Endothelial cell (in vitro differentiated cells): ENCODE measurements around the gene PRICKLE1. TPM values are rescaled to one million over a fixed set of nuclear protein-coding genes. Genes with fewer than 3 reads are reported as not detected.

Experiments used
- DNase-seq: peaks from one replicate; pipeline ENCODE4 v3.0.0; 2021; ENCODE audit warnings: low spot score
- H3K27ac Mint-ChIP-seq: one replicate; pipeline ENCODE4 v1.8.0; 2021; ENCODE audit warnings: mixed read lengths, inconsistent platforms; ENCODE audit not compliant: unreplicated experiment
- H3K27me3 Mint-ChIP-seq: one replicate; pipeline ENCODE4 v1.8.0; 2021; ENCODE audit warnings: mild to moderate bottlenecking, moderate library complexity, mixed read lengths, inconsistent platforms; ENCODE audit not compliant: unreplicated experiment
- H3K36me3 Mint-ChIP-seq: one replicate; pipeline ENCODE4 v1.8.0; 2021; ENCODE audit warnings: mild to moderate bottlenecking, low read depth, mixed read lengths, inconsistent platforms; ENCODE audit not compliant: unreplicated experiment
- H3K4me1 Mint-ChIP-seq: one replicate; pipeline ENCODE4 v1.8.0; 2021; ENCODE audit warnings: mild to moderate bottlenecking, mixed read lengths, inconsistent platforms; ENCODE audit not compliant: unreplicated experiment
- H3K4me3 Mint-ChIP-seq: one replicate; pipeline ENCODE4 v1.8.0; 2021; ENCODE audit warnings: mild to moderate bottlenecking, mixed read lengths, inconsistent platforms; ENCODE audit not compliant: unreplicated experiment
- H3K9me3 Mint-ChIP-seq: one replicate; pipeline ENCODE4 v1.8.0; 2021; ENCODE audit warnings: mixed read lengths, inconsistent platforms; ENCODE audit not compliant: unreplicated experiment
- CTCF ChIP-seq: fragments of 200-600 bp; sonication (generic); IDR thresholded peaks from one replicate; pipeline ENCODE4 v1.5.0; 2021; ENCODE audit warnings: antibody characterized with exemption; ENCODE audit not compliant: unreplicated experiment
- total RNA-seq: library from RNA; stranded (reverse); fragmentation: NEBNext Ultra II Directional; extraction: Animal tissue kit (Norgen Biotek cat#: 25700); gene quantifications from one replicate; pipeline ENCODE4 v1.2.1, GENCODE V29; 2021; ENCODE audit not compliant: unreplicated experiment

Gene PRICKLE1
- total RNA-seq, 1 donor from 2014 or later: 15.6 TPM

DNA sequence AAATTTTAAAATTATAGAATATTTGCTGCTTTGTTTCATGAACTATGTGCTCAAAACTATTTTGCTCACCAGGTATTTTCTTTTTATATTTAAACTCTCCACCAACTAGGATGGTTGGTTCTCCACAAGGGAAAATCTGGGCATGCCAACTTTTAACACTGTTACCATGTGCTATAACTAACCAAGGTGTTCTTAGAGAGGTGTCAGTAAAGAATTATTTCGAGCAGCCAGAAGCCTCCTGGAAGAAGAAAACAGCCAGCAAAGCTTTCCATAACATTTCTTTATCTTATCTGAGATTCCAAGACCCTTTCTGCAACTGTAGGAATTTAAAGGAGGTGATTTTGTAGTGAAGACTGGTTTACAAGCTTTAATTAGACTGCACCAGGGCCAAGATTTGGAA, 97.3 kb downstream of the PRICKLE1 start:
- H3K4me1 Mint-ChIP-seq: no peaks in the 10 kb centered on the region
- no peaks in the 10 kb centered on the region for H3K27me3 Mint-ChIP-seq
- H3K4me3 Mint-ChIP-seq: no peak overlapping the region
- no peaks in the 10 kb centered on the region for H3K36me3 Mint-ChIP-seq
- TF ChIP-seq CTCF: no peak
- DNase-seq: no peak
- H3K9me3 Mint-ChIP-seq: no peaks in the 10 kb centered on the region
- no peak overlapping the region for H3K27ac Mint-ChIP-seq

- DNase-seq: no peak
- H3K4me1 Mint-ChIP-seq: peaks cover 12% of the 10 kb centered on the region
- H3K9me3 Mint-ChIP-seq: no peaks in the 10 kb centered on the region
- no peak overlapping the region for H3K4me3 Mint-ChIP-seq
- H3K27ac Mint-ChIP-seq: no peak overlapping the region
- no peak for TF ChIP-seq CTCF
- H3K27me3 Mint-ChIP-seq: no peaks in the 10 kb centered on the region
- H3K36me3 Mint-ChIP-seq: no peaks in the 10 kb centered on the region
Observed at GRCh38 chr12:42490261-42490842, 99.2 kb downstream of the PRICKLE1 start.

DNA sequence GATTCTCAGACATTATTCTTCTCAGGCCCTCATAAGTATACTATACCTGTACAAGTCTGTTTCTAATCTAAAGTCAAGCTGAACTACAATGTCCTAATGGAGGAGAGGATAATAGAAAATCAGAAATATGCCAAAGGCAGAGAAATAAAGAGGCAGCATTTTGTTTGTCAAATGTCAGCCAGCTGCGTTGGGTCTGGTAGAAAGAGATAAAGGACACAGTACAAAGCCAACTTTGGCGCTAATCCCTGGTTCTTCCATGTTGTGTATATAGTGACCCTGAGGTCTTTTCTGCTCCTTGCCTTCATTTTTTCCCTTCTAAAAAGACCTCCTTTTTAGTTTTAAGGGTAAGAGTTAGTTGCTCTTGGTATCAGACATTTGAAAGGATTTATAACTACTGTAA, 103.1 kb downstream of the PRICKLE1 start:
- TF ChIP-seq CTCF: no peak

GRCh38 chr12:42485823-42486222, 103.7 kb downstream of the PRICKLE1 start:
- no peak for DNase-seq
- no peak for TF ChIP-seq CTCF
- Mint-ChIP-seq H3K4me3 (no peak overlapping the region), H3K27me3 (peaks cover 13% of the 10 kb centered on the region), H3K4me1 (peaks cover 39% of the 10 kb centered on the region), H3K36me3 (no peaks in the 10 kb centered on the region), H3K27ac (no peak overlapping the region), H3K9me3 (no peaks in the 10 kb centered on the region)

More for the DNA sequence above, 103.1 kb downstream of the PRICKLE1 start:
- Mint-ChIP-seq H3K36me3 (no peaks in the 10 kb centered on the region), H3K4me3 (no peak overlapping the region), H3K4me1 (peaks cover 34% of the 10 kb centered on the region), H3K27ac (no peak overlapping the region), H3K27me3 (peaks cover 13% of the 10 kb centered on the region), H3K9me3 (no peaks in the 10 kb centered on the region)
- DNase-seq: no peak

GRCh38 chr12:42484996-42485395, 104.5 kb downstream of the PRICKLE1 start:
- H3K4me1 Mint-ChIP-seq: peaks cover 43% of the 10 kb centered on the region
- no peaks in the 10 kb centered on the region for H3K9me3 Mint-ChIP-seq
- peaks cover 13% of the 10 kb centered on the region for H3K27me3 Mint-ChIP-seq
- no peaks in the 10 kb centered on the region for H3K36me3 Mint-ChIP-seq
- no peak for TF ChIP-seq CTCF
- DNase-seq: no peak
- H3K4me3 Mint-ChIP-seq: peak overlapping the region; percentile 57
- no peak overlapping the region for H3K27ac Mint-ChIP-seq
